Activated gamma-delta T cell treated with Interleukin-2 at 50 U/mL for 16 hours (primary cell): ENCODE results near the gene PRDM1.

Source experiments
- DNase-seq: peaks from one replicate; pipeline ENCODE4 v3.0.0-alpha.2; 2020

The PRDM1 gene

DNA sequence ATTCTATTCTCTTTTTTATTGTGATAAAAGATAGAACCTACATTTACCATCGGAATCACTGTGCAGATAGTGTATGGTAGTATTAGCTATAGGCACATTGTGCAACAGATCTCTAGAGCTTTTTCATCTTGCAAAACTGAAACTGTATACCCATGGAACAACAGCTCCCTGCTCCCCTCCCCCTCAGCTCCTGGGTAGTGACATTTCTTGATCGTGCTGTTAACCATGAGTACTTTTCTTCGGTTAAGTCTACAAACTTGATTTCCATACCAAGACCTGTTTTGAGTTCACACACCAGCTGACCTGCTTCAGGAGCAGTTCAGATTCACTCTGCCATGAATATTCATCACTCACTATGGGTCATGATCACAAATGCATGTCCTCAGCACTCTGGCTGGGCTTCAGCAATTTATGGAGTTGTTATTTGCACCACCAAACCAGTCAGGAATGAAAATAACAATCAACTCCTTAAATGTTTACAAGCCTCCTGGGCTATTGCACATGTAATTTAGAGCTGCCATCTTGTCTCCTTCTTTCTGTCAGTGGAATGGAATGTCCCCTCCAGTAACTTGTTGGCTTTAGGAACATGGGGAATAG lies 32.8 kb downstream of the PRDM1 start:
- no peak for DNase-seq

DNA sequence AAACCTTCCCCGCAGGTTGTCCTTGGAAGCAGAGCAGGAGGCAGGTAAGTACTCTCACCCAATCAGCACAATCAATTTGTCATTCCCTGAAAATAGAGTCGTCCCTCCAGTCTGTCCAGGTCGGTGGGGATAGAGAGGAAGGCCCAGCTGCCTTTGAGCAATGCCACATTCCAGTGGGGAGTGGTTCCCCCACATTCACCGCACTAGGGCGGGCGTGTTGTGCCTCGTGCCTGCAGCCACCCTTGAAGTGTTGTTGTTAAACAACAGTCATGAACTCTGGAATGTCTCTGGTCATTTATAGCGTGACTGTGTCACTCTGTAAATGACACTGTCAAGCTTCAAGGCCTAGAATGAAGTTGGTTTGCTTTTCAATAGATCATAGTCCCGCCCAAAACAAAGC lies 33.4 kb downstream of the PRDM1 start:
- DNase-seq, result no peak

GRCh38 chr6:106120006-106120405 lies 33.9 kb downstream of the PRDM1 start:
- DNase-seq, result no peak

- no peak for DNase-seq
Observed at GRCh38 chr6:106120406-106120805, 34.3 kb downstream of the PRDM1 start.

GRCh38 chr6:106122306-106122918 lies 36.3 kb downstream of the PRDM1 start:
- DNase-seq, result no peak

DNA sequence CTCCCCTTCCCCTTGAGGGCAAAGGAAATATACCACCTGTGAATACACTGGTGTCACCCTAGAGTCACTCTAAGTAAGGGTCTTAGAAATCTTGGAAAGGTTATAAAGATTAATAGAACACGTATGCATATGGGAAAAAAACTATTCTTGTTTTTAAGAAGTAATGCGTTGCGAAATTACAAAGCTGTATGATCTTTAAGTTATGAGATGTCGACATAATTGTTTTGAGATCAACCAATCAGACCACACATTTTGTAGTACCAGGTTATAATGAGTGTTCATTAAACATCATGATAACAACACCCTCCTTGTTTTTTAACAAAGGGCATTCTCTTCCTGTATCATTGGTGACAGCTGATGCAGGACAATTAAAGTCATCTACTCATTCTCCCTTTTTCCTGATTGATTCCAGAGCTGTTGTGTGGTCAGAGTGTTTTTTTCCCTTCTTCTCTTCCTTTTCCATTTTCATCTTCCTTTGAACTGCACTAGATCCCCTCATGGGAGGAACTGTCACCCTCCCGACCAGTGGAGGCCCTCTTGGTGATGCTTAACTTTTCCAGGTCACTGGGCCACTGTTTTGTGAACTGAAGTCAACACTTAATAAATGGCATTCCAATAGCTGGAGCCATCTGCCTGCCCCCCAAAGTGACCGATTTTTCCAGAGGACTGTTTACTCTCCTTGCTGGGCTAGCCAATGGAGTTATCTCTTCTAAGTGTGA lies 37.0 kb downstream of the PRDM1 start:
- no peak for DNase-seq

DNA sequence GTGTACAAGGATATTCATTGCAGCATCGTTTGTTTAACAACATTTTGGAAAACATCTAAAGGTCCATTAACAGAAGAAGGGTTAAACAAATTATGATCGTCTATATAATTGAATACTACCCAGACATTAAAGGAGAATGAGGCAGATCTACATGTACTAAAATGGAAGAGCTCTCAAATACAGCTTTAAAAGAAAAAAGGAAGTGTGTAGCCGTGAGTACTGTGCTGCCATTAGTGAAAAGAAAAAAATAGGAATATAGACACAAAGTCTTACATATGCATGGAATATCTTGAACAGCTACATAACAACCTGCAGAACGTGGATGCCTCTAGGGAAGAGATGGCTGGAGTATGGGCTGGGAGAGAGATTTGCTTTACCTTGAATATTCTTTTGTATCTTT lies 37.9 kb downstream of the PRDM1 start:
- DNase-seq, result no peak

DNA sequence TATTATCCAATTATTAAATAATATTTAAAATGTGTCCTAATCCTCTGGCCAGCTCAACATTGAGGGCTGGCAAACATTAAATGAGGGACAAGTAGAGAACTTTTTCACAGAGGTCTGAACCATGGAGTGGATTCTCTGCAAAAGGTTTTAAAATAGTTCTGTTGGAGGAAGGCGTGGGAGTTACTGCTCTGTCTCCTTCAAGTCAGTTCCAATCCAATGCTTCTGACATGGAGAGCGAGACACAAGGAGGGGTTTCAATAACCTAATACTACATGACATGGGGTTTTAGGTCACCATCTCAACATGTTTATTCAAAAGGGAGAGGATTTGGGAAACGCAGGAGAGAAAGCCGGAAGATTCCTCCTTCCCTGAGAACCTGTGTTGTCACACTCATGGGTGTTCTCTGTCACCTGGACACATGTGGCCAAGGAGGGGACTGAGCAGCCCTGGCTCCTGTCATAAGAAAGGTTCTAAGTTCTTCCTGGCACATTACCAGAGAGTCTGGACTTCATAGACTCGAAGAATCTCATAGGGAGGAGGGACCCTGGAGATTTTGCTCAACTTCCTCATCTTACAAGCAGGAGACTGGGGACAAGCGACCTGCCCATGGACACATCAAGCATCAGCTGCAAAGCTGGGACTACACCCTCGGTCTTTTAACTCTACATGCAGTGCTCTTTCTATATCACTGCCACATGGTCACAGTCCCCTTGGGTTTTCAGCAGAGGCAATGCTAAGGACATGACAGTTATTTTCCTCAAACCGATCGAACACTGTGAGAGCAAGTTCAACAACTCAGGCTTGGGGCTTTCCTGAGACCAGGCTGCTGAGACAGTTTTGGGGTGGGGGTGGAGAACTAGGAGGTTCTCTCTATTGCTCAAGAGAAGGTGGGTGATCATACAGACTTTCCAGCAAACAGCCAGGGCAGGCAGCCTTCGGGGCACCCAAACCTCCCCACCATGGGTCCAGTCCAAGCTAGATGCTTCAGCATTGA lies 38.6 kb downstream of the PRDM1 start:
- DNase-seq, result no peak

- peak; percentile 19 for DNase-seq
Observed at GRCh38 chr6:106125925-106126435, 39.8 kb downstream of the PRDM1 start.

- no peak for DNase-seq
Observed at GRCh38 chr6:106126482-106126881, 40.3 kb downstream of the PRDM1 start.

- DNase-seq, result no peak
Observed at GRCh38 chr6:106128981-106129781, 43.0 kb downstream of the PRDM1 start.

GRCh38 chr6:106132153-106132698 lies 46.1 kb downstream of the PRDM1 start:
- no peak for DNase-seq

DNA sequence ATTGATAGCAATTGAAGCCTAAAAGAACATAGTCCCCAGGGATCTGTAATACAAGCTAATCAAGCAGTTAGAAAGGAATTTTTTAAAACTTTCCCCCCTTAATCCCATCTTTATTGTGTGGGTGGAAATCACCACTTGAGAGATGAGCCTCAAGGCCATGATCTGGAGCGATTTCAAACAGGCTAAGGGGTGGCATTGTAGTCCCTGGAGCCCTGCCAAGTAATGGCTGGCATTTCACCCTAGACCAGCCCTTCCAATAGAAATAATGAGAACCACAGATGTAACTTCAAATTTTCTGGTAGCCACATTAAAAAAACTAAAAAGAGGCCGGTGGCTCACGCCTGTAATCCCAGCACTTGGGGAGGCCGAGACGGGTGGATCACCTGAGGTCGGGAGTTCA lies 46.9 kb downstream of the PRDM1 start:
- DNase-seq, result no peak

DNA sequence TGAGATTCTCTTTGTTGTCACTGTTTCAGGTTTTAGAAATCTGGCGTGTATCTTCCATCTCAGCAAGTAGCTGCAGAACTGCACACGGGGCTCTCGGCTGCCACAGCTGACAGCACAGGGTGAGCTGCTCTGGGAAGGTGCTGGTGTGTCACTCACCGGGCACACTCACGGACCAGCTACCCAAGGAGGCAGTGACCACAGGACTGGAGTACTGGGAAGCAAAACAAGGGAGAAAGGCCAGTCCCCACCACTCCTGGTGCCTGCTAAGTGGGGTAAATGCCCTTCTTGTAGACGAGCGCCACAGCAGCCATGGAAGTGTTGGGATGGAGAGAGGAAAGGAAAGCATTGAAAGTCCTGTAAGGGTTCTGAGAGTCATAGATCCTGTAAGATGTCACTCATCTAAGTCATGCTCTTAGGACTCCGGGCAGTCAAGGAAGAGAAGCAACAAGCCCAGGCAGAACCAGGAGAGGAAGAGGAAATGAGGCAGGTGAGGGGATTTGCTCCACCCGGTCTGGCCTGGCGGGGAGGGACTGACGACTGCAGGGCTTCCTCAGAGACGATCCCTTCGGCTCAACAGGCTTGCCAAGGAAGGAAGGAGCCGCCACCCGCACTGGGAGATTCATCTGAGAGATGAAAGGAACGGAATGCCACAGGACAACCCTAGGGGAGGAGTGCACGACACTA lies 48.1 kb downstream of the PRDM1 start:
- DNase-seq, result no peak

GRCh38 chr6:106134906-106135634 lies 48.9 kb downstream of the PRDM1 start:
- DNase-seq, result no peak

- DNase-seq, result no peak
Observed at GRCh38 chr6:106135911-106136571, 49.9 kb downstream of the PRDM1 start.

DNA sequence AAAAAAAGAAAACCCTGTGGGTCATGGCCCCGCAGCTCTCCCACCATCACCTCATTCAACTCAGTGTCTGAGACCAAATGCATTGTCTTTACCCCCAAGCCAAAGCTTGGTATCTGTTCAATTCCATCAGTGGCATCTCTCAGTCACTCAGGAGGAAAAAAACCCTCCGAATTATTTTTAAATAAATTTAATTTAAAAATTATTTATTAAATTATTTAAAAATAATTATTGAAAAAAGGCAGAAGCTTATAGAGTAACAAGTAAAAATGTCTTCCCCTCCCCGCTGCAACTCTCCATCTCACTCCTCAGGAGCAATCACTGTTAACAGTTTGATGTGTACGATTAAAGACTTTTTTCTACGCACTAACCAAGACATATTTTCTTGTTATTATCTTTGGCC lies 50.7 kb downstream of the PRDM1 start:
- no peak for DNase-seq

DNA sequence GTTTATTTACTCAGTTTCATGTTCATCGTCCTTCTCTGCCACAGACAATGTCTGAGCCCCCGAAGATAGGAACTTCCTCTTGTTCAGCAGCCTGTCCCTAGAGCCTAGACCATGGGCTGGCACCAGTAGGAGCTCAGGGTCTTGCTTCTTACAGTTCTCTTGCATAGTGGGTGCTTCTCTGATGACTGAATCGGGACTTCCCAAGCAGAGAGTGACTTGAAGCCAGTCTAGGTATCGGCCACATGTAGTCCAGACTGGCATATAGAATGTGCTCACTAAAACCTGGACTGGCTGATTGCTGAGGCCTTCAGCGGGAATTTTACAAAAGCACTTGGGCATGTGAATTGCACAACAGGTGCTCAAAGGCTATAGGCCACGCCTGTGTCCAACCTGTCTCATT lies 52.0 kb downstream of the PRDM1 start:
- DNase-seq, result no peak

DNA sequence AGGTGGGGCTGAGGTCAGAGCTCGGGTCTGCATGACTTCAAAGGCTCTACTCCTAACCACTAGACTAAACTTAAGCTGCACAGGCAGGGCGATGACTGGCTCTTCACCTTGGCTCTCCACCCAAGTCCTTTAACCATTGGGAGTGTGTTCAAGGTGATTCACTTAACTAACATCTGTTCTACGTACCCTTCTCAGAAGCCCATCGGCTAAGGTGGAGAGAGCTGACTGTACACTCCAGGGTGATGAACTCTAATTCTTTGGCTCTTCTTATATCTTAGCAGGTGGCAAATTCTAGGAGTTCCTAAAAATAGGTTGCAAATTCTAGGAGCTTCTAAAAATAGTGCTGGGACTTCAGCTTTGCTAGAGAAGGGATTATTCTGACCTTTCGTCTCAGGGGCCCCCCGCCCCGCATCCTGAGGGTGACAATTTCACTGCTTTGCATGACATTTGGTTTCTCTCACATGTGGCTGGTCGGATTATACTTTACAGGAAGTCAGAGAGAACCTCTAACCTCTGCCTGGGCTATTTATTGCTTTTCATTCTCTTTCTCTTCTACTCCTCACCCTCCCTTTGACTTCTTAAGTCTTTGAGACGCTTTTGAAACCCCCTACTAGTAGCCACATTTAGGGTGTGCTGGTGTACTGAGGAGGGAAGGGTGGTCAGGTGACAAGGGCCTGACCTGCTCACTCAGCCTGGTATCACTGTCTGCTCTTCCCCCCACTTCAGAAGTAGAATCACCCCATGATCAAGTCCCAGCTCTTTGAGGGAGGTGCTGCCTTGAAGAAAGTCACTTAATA lies 55.5 kb downstream of the PRDM1 start:
- DNase-seq, result peak; percentile 40
